ENCODE results near the gene PPIL1.
"Not testable (repeated sequence)": the region's sequence is repeated elsewhere in the genome, so short reads cannot be mapped to it uniquely, and the experiment has no call there.

Gene PPIL1

GRCh38 chr6:36897609-36898008 is 23.0 kb upstream of the PPIL1 start:
- no peak for DNase-seq (ENCODE audit: extremely low read depth, insufficient read length)
- H3K36me3 ChIP-seq (ENCODE audit: control insufficient read depth, insufficient read depth, low read length) = no peaks in the 10 kb centered on the region
- no peaks in the 10 kb centered on the region for H3K27me3 ChIP-seq (replicated peaks; ENCODE audit: control insufficient read depth, insufficient read depth, low read length)
- H3K4me3 ChIP-seq (replicated peaks; ENCODE audit: low read depth, low read length) = no peak overlapping the region
- TF ChIP-seq, protein P1, sequence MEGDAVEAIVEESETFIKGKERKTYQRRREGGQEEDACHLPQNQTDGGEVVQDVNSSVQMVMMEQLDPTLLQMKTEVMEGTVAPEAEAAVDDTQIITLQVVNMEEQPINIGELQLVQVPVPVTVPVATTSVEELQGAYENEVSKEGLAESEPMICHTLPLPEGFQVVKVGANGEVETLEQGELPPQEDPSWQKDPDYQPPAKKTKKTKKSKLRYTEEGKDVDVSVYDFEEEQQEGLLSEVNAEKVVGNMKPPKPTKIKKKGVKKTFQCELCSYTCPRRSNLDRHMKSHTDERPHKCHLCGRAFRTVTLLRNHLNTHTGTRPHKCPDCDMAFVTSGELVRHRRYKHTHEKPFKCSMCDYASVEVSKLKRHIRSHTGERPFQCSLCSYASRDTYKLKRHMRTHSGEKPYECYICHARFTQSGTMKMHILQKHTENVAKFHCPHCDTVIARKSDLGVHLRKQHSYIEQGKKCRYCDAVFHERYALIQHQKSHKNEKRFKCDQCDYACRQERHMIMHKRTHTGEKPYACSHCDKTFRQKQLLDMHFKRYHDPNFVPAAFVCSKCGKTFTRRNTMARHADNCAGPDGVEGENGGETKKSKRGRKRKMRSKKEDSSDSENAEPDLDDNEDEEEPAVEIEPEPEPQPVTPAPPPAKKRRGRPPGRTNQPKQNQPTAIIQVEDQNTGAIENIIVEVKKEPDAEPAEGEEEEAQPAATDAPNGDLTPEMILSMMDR (IDR thresholded peaks at IDR 0.05; ENCODE audit: insufficient read depth, low read length, poor library complexity, severe bottlenecking) = peak; percentile 25

GRCh38 chr6:36893976-36894932 is 19.7 kb upstream of the PPIL1 start:
- TF ChIP-seq, protein P1 (IDR thresholded peaks at IDR 0.05; ENCODE audit: insufficient read depth, low read length, poor library complexity, severe bottlenecking) = no peak
- H3K4me3 ChIP-seq (replicated peaks; ENCODE audit: low read depth, low read length) = no peak overlapping the region
- H3K27me3 ChIP-seq (replicated peaks; ENCODE audit: control insufficient read depth, insufficient read depth, low read length) = no peaks in the 10 kb centered on the region
- no peak for DNase-seq (ENCODE audit: extremely low read depth, insufficient read length)
- H3K36me3 ChIP-seq (ENCODE audit: control insufficient read depth, insufficient read depth, low read length) = no peaks in the 10 kb centered on the region

DNA sequence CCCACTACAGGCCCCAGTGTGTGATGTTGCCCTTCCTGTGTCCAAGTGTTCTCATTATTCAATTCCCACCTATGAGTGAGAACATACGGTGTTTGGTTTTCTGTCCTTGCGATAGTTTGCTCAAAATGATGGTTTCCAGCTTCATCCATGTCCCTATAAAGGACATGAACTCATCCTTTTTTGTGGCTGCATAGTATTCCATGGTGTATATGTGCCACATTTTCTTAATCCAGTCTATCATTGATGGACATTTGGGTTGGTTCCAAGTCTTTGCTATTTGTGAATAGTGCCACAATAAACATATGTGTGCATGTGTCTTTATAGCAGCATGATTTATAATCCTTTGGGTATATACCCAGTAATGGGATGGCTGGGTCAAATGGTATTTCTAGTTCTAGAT is 16.6 kb upstream of the PPIL1 start:
- not testable (repeated sequence) for DNase-seq (ENCODE audit: extremely low read depth, insufficient read length); H3K27me3 ChIP-seq (replicated peaks; ENCODE audit: control insufficient read depth, insufficient read depth, low read length); H3K36me3 ChIP-seq (ENCODE audit: control insufficient read depth, insufficient read depth, low read length); H3K4me3 ChIP-seq (replicated peaks; ENCODE audit: low read depth, low read length)

- no peak for DNase-seq (ENCODE audit: extremely low read depth, insufficient read length)
- H3K36me3 ChIP-seq (ENCODE audit: control insufficient read depth, insufficient read depth, low read length) = no peaks in the 10 kb centered on the region
- H3K27me3 ChIP-seq (replicated peaks; ENCODE audit: control insufficient read depth, insufficient read depth, low read length) = no peaks in the 10 kb centered on the region
- TF ChIP-seq, protein P1 (IDR thresholded peaks at IDR 0.05; ENCODE audit: insufficient read depth, low read length, poor library complexity, severe bottlenecking) = no peak
- no peak overlapping the region for H3K4me3 ChIP-seq (replicated peaks; ENCODE audit: low read depth, low read length)
Measured at GRCh38 chr6:36890112-36890663, 15.6 kb upstream of the PPIL1 start.

DNA sequence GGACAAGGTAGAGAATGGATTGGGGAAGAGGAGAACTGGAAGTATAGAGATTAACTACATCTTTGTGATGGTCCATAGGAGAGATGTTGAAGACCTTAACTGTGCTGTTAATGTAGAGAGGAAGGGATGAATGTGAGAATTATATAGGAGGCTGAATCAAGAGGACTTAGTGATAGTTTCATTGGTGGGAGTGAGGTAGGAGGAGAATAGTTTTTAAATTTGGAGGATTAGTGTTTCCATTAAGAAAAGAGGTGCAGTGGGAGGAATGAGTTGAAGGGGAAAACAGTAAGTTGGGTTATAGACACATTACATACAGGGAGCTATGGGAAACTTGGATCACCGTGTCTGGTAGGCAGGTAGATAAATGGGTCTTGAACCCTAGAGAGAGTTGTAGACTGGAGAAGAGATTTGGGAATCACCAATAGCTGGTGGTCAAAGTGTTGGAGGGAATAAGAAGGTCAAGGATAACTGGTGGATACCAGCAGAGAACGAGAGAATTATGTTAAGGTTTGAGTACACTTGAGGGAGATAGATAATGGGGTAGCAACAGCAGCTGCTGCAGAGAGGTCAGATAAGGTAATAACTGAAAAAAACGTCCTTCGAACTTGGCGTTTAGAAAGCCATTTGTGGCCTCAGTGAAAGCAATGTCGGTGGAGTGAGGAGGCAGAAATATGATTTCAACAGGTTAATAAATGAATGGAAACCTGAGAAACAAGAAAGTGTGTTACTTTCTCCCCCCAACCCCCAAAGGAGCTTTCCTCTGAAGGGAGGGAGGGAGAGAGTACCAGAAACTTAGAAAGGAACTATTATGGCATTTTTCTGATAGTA is 14.3 kb upstream of the PPIL1 start:
- Histone ChIP-seq H3K4me3 (replicated peaks; ENCODE audit: low read depth, low read length) (no peak overlapping the region), H3K27me3 (replicated peaks; ENCODE audit: control insufficient read depth, insufficient read depth, low read length) (no peaks in the 10 kb centered on the region), H3K36me3 (ENCODE audit: control insufficient read depth, insufficient read depth, low read length) (no peaks in the 10 kb centered on the region)
- TF ChIP-seq, protein P1 (IDR thresholded peaks at IDR 0.05; ENCODE audit: insufficient read depth, low read length, poor library complexity, severe bottlenecking) = no peak
- no peak for DNase-seq (ENCODE audit: extremely low read depth, insufficient read length)
